Measurements from ENCODE around the gene ZNF438. TPM values are rescaled to one million over a fixed set of nuclear protein-coding genes. Genes with fewer than 3 reads are reported as not detected.

ZNF438 gene
- total and polyA plus RNA-seq, 9 donors, result 6.2 to 12.7 (median 7.1) TPM

GRCh38 chr10:31017534-31018355, 13.9 kb downstream of the ZNF438 start:
- H3K9me3 ChIP-seq, result no peaks in the 10 kb centered on the region
- intact Hi-C loops (cut with DNase I), result no loop called here
- no peak for TF ChIP-seq EP300 (IDR thresholded peaks at IDR 0.05)
- TF ChIP-seq CTCF (IDR thresholded peaks at IDR 0.05), result no peak
- no peak for TF ChIP-seq POLR2A (IDR thresholded peaks at IDR 0.05)
- H3K4me1 ChIP-seq (ENCODE audit: insufficient read depth), result peaks cover 4% of the 10 kb centered on the region
- no peaks in the 10 kb centered on the region for H3K27me3 ChIP-seq
- H3K4me3 ChIP-seq, result no peak overlapping the region
- DNase-seq, result no peak
- no peak overlapping the region for H3K27ac ChIP-seq
- 83 to 92% (median 88%) methylated on average over 4 of the region's 4 CpGs for WGBS, 3 donors
- H3K36me3 ChIP-seq, result no peaks in the 10 kb centered on the region

- no peaks in the 10 kb centered on the region for H3K36me3 ChIP-seq
- H3K27ac ChIP-seq, result no peak overlapping the region
- no peaks in the 10 kb centered on the region for H3K27me3 ChIP-seq
- 94 to 95% (median 95%) methylated on average over 7 of the region's 7 CpGs for WGBS, 3 donors
- H3K4me3 ChIP-seq, result no peak overlapping the region
- no peak for TF ChIP-seq CTCF (IDR thresholded peaks at IDR 0.05)
- TF ChIP-seq POLR2A (IDR thresholded peaks at IDR 0.05), result no peak
- no peak for TF ChIP-seq EP300 (IDR thresholded peaks at IDR 0.05)
- peaks cover 12% of the 10 kb centered on the region for H3K4me1 ChIP-seq (ENCODE audit: insufficient read depth)
- no peaks in the 10 kb centered on the region for H3K9me3 ChIP-seq
- intact Hi-C loops (cut with DNase I), result no loop called here
- DNase-seq, result no peak
Observed at GRCh38 chr10:31014161-31014875, 17.3 kb downstream of the ZNF438 start.

- DNase-seq, result no peak
- WGBS, 3 donors, result 86 to 92% (median 91%) methylated on average over 3 of the region's 3 CpGs
- Histone ChIP-seq H3K27ac (no peak overlapping the region), H3K27me3 (no peaks in the 10 kb centered on the region), H3K9me3 (no peaks in the 10 kb centered on the region), H3K4me3 (no peak overlapping the region), H3K4me1 (ENCODE audit: insufficient read depth) (peaks cover 8% of the 10 kb centered on the region), H3K36me3 (no peaks in the 10 kb centered on the region)
- TF ChIP-seq CTCF (IDR thresholded peaks at IDR 0.05) (no peak), EP300 (IDR thresholded peaks at IDR 0.05) (no peak)
- intact Hi-C loops (cut with DNase I), result no loop called here
Observed at GRCh38 chr10:31013331-31013730, 18.3 kb downstream of the ZNF438 start.

GRCh38 chr10:31011665-31012022, 20.0 kb downstream of the ZNF438 start:
- H3K27me3 ChIP-seq, result no peaks in the 10 kb centered on the region
- H3K4me3 ChIP-seq, result no peak overlapping the region
- H3K27ac ChIP-seq, result no peak overlapping the region
- WGBS, 3 donors, result 59 to 65% (median 60%) methylated on average over 3 of the region's 3 CpGs
- TF ChIP-seq EP300 (IDR thresholded peaks at IDR 0.05), result no peak
- TF ChIP-seq POLR2A (IDR thresholded peaks at IDR 0.05), result no peak
- TF ChIP-seq CTCF (IDR thresholded peaks at IDR 0.05), result no peak
- intact Hi-C loops (cut with DNase I), result no loop called here
- H3K9me3 ChIP-seq, result no peaks in the 10 kb centered on the region
- no peaks in the 10 kb centered on the region for H3K36me3 ChIP-seq
- no peak for DNase-seq
- peaks cover 8% of the 10 kb centered on the region for H3K4me1 ChIP-seq (ENCODE audit: insufficient read depth)
